AG08396 (cell line): ENCODE measurements around the gene CDH4.

Source experiments
- DNase-seq: peaks from one replicate; pipeline ENCODE4 v3.0.0; 2012; ENCODE audit warnings: low spot score, mixed read lengths

Gene CDH4

DNA sequence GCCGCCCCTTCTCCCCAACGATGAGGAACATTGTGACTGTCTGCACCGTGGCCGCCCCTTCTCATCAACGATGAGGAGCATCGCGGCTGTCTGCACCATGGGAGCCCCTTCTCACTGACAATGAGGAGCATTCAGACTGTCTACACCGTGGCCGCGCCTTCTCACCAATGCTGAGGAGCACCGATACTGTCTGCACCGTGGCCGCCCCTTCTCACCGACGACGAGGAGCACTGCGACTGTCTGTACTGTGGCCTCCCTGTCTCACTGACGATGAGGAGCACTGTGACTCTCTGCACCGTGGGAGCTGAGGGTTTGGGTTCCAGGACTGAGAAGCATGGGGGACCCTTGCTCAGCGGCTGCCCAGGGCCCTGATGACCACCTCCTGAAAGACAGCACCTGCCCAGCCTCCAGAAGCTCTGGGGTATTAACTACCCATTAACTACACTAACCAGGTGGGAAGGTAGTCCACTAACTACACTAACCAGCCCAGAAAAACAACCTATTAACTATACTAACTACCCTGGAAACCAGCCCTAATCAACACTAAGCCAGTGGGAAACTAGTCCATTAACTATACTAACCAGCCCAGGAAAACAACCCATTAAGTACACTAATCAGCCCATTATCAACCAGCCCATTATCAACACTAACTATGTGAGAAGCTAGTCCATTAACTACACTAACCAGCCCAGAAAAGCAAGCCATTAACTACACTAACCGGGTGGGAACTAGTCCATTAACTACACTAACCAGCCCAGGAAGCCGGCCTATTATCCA lies 696.7 kb downstream of the CDH4 start:
- no peak for DNase-seq

DNA sequence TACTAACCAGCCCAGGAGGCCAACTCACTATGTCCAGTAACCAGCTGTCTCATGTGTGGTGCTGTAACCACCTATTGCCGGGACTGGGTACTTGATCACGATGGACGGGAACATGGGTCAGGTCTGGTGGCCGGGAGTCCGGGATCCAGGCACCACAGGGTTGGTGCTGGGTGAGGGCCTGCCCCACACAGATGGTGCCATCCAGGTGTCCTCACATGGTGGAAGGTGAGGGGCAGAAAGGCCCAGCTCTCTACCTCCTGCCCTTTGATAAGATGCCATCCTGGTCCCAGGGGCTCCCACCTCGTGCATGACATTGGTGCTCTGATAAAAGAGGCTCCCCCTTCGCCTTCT lies 697.3 kb downstream of the CDH4 start:
- DNase-seq: no peak

DNA sequence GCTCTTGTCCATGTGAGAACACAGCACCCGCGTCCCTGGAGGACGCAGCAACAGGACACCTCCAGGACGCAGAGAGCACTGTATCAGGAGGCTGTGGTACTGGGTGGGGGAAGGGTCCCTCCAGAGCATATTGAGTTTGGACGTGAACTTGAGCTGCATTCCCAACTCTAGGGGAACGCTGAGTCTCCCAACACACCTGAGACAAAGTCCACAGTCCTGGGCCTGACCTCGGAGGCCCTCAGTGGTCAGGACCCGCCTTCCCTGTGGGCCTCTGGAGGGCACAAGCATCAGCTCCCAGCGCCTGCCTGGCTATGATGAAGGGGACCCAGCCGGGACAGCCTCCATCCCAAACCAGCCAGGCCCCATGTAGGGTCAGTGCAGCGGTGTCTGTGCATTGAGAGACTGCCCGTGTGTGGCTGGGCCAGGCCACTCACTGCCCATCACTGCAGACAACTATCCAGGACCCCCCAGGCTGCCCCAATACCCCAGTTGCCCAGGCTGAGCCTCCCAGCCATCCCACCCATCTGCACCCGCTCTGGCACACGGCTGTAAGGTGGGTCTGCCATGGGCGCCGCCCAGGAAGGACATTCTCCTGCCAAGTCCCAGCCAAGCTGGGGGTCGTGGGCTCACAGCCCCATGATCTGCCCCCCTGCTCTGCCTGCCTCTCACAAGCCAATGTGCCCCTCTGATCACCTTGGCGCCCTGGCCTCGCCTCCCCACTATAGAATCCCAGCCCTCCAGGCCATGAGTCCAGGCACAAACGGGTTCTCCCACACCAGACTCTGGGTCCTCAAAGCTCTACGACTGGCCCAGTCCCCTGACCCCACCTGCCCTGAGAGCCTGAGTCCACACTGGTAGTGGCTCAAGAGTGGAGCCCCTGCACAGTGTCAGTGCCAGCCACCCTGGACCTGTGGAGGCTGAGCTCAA lies 697.9 kb downstream of the CDH4 start:
- no peak for DNase-seq

DNA sequence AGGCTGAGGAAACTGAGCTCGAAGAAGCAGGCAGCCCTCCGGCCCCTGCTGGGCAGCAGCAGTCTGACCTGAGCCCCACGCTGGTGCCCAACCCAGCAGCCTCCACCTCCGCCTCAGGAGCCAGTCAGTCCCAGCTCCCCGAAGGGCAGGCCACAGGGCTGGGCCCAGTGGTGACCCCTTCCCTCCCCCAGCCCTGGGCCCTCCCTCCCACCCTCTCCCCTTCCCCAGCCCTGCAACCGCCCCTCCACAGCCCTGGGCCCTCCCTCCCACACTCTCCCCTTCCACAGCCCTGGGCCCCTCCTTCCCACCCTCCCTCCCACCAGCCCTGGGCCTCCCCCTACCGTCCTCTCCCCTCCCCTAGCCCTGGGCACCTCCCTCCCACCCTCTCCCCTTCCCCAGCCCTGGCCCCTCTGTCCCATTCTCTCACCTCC lies 698.6 kb downstream of the CDH4 start:
- DNase-seq: no peak

DNA sequence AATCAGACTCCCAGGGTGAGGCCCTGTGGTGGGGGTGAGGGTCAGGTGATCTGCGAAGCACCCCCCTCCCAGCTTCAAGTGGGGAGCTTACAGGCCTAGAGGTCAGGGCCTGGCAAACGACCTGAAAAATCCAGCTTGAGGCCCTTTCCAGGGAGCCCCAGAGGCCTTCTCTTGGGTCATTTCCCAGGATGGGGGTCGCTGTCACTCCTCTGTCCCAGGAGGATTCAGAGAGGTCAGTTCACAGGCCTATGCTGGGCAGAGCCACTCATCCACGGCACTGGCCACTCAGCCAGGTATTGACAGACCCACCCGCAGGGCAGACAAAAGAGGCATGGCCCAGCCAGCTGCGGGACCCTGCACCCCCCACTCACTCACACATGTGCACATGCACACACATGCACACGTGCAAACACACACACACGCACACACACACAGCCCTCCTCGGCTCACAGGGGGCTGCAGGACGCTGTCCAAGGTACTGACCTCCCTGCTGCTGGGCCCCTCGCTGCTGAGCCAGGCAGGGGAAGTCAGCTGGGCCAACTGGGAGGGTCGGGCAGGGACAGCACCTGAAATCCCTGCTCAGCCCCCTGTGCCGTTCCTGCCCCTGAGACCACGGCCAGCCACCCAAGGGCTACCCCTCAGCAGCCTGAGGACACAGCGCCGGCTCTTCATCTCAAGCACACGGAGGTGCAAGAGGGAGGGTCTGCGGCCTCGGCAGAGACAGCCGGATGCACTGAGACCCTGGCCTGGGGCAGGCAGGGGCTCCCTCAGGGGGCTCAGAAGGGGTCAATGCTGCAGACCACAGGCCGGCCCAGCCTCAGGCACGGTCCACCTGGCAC lies 699.9 kb downstream of the CDH4 start:
- no peak for DNase-seq

DNA sequence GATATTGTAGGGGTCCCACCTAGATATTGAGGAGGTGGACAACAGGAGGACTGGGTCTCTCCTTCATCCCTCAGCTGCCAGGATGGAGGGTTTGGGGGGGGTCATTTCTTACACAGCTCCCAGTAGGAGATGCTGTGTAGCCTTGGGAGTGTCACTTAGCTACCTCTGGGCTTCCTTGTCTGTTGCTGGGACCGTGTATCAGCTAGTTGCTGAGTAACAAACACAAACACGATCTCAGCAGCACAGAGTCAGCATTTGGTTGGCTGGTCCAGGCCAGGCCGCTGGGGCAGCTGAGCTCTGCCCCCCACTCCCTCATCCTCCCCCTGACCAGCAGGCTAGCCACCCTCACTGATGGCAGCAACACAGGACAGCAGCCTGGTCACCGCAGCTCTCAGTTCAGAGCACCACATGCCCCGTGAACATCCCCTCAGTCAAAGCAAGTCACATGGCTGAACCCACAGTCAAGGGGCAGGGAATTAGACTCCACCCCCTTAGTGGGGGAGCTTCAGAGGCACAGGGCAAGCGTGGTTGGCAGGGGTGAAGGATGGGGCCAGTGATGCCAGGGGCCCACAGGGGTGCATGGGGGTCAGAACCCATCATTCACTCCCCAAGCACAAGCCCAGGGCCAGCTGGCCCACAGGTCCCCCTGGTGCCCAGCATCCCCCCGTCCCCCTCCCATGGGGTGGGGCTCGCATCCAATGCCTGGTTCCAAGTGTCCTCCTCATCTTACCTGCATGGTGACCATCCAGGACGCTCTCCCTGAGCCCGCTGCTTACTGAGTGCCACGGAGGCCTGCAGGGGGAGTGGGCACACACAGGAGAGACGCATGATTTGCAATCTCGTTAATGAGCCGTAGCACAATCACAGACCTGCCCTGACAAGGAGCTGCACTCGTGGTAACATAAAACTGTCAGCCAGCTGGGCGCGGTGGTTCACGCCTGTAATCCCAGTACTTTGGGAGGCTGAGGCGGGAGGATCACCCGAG lies 701.3 kb downstream of the CDH4 start:
- DNase-seq: no peak

DNA sequence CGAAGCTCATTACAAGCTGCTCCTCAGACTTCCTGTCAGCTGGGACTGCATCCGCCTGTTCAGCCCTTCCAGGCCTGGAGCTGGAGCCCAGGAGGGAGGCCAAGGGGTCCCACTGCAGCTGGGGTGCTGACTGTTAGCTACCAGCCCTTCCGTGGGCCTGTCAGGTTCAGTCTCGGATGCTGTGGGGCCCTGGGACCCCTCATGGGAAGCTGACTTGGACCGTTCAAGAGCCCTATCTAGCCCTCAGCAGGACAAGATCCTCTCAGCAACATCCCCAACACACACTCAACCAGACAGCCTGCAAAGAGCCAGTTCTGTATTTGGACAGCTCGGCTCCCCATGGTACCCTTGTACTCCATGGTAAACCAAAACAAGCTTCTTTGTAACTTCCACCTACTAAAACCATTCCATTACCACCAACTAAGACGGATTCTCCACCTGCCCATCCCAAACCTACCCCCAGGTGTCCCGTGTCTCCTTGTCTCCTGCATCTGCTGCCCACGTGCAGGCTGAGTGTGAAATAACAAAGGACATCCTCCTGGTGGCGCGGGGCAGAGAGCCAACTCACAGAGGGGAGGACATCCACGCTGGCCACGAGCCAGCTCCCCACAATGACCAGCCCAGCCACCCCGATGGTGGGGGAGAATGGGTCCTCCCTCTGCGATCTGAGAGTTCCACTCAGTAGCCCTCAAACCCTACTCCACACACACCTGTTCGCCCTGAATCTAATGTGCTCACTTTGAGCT lies 702.4 kb downstream of the CDH4 start:
- DNase-seq: no peak

DNA sequence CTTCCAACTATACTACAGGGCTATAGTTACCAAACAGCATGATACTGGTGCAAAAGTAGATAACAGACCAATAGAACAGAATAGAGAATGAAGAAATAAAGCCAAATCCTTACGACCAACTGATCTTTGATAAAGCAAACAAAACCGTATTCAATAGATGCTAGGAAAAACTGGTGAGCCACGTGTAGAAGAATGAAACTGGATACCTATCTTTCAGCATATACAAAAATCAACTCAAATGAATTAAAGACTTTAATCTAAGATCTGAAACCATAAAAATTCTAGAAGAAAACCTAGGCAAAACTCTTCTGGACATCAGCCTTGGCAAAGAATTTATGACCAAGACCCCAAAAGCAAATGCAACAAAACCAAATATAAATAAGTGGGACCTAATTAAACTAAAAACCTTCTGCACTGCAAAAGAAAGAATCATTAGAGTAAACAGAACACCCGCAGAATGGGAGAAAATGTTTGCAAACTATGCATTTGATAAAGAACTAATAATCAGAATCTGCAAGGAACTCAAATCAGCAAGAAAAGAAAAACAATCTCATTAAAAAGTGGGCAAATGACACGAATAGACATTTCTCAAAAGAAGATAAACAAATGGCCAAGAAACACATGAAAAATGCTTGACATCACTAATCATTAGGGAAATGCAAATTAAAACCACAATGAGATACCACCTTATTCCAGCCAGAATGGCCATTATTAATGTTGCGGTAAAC lies 703.8 kb downstream of the CDH4 start:
- DNase-seq: no peak

DNA sequence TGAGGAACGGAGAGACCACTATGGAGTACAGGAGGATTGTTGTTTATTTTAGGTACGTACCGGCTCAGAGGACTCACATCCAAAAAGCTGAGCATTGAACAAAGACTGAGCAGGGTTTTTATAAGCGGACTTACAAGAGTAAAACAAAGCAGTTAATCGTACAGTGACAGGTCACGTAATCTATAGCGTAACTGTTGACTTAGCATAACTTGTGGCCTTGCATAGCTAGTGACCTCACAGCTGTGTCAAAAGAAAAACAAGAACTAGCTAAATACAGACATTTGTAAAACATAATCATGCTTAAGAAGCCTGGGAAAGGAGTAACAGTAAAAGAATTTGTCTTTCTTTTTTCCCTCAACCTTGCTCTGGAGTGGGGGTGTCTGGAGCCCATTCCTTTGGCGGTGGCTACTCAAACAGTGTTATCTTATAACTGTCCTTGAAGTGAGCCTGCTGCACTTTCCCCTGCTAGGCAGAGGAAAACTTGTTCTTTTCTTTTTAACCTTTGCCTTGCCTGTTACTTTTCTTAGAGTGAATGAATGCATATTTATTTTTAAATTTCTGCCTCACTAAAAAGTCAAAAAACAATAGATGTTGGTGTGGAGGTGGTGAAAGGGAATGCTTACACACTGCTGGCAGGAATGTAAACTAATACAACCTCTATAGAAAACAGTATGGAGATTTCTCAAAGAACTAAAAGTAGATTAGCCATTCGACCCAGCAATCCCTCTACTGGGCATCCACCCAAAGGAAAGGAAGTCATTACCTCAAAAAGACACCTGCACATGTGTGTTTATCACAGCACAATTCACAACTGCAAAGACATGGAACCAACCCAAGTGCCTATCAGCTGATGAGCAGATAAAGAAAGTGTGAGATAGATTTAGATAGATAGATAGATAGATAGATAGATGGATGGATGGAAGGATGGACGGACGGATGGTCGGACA lies 704.6 kb downstream of the CDH4 start:
- no peak for DNase-seq

DNA sequence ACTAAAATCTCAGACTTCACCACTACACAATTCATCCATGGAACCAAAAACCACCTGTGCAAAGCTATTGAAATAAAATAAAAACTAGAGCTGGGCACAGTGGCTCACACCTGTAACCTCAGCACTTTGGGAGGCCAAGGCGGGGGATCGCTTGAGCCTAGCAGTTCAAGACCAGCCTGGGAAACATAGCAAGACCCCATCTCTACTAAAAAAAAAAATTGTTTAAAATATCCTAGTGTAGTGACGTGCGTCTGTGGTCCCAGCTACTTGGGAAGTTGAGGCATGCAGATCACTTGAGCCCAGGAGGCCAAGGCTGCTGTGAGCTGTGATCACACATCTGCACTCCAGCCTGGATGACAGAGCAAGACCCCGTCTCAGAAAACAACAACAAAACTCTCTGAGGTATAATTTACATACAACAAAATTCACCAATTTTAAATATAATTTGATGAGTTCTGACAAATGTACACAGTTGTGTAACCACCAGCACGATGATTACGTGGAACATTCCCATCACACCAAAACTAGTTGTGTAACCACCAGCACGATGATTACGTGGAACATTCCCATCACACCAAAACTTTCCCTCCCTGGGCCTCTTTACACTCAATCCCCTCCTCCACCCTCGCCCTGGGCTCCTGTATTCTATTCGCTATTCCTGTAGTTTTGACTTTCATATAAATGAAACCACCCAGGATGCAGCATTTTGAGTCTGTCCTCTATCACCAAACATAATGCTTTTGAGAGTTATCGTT lies 706.1 kb downstream of the CDH4 start:
- DNase-seq: no peak

DNA sequence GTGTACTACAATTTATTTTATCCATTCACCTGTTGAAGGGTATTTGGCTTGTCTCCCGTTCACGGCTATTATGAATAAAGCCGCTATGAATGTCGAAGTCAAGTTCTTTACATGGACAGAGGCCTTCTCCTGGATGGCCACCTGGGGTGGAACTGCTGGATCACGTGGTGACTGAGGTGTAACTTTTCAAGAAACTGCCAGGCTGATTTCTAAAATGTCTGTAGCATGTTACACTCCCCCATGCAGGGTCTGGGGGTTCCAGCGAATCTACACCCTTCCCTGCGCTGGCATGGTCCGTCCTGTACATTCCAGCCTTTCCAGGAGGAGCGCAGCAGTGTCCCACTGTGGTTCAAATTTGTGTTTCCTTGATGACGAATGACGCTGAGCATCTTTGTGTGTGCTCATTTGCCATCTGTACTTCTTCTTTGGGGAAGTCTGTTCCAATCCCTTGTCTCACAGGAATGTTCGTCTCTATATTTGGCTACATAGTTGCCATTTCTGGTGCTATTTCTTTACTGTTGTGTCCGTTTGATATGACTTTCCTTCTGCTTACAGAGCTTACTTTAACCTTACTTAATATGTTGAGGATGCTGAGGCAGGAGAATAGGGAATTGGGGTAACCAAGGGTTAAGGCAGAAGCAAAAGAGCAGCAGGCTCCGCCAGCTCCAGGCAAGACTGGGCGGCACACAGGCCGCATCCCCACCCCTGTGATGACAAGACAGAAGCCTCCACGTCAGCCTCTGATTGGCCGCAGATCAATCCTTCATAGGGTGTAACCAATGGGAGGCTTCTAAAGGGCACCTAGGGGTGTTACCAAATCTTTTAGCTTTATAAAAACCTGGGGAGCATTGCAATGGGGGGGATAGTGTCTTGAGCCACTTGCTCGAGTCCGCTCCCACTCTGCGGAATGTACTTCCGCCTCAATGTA lies 707.0 kb downstream of the CDH4 start:
- no peak for DNase-seq

DNA sequence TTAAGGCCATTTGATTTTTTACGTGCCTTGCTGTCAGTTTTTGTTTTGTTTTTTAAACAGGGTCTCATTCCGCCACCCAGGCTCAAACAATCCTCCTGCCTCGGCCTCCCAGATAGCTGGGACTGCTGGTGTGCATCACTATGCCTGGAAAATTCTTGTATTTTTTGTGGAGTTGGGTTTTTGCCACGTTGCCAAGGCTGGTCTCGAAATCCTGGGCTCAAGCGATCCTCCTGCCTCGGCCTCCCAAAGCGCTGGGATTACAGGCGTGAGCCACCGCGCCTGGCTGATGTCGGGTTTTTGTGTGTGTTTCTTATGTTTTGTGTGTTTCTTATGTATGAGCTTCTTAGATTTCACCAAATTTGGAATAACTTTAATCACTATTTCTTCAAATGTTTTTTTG lies 708.8 kb downstream of the CDH4 start:
- no peak for DNase-seq

DNA sequence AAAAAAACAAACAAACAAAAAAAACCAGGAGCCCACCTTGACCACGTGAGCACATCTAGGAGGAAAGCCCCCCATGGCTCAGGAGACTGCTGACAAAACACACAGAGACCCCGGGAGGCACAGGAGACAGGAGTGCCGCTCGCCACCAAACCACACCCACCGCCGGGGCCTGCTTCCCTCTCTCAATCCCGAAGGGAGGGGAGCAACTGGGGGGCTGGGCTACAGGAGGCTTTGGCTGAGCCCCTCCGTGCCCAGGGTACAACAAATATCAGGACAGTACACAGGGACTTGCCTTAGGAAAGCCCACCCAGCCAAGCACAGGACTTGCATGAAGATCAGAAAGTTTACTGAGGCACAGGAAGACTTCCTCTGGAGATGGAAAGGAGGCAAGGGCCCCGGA lies 711.1 kb downstream of the CDH4 start:
- DNase-seq: no peak

DNA sequence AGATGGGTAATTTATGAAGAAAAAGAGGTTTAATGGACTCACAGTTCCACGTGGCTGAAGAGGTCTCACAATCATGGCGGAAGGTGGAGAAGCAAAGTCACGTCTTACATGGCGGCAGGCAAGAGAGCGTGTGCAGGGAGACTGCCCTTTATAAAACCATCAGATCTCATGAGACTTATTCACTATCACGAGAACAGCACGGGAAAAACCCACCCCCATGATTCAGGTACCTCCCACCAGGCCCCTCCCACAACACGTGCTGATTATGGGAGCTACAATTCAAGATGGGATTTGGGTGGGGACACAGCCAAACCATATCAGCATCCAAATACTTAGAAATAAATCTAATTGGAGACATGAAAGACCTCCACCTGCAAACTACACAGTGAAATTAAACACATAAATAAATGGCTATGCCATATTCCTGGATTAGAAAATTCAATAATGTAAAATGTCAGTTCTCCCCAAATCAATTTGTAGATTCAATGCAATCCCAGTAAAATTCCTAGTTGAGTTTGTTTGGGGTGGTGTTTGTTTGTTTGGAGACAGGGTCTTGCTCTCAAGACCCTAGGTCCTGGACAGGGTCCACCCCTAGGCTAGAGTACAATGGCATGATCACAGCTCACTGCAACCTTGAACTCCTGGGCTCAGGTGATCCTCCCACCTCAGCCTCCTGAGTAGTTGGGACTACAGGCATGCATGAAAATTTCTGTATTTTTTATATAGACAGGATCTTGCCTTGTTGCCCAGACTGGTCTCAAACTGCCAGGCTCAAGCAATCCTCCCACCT lies 712.0 kb downstream of the CDH4 start:
- DNase-seq: no peak

DNA sequence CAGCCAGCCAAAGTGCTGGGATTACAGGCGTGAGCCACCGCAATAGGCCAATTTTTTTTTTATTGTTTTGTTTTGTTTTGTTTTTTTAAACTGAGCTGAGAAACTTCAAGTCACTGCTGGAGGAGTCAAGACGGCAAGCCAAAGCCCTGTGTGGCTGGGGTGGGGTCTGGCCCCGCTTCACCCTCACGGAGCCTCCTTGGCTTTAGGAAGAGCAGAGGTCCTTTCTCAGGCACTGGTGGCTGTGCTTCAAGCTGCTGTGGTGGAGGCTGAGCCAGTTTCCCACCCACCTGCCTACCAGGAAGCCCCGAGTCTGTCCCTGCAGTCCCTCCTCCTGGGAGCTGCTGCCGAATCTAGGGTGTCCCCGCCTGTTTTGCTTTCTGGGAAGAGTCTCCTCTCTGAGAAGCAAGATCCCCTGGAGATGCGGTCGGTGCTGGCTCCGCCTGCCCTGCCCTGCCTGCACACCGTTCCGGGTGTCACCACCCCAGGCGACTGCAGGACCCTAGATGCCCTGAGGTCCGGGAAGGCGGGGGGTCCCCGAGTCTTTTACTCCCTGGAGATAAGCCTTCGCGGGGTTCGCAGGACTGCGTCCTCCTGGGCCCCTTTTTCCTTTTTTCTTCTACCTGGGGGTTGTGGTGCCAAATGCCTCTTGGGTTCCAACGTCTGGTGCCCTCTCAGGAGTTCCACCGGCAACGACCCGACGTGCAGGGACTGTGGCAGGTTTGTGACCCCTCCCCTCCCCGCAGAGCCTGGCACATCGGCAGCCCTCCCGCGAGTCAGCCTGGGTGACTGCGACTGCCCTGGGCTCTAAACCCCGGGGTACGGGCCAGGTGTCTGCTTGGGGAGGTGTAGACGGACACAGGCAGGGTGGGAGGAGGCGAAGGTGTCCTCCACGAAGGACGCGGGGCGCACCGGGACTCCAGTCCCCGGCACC lies 712.9 kb downstream of the CDH4 start:
- no peak for DNase-seq
